A549 (cell line): ENCODE measurements around the gene KLHDC8A. TPM values are rescaled to one million over a fixed set of nuclear protein-coding genes. Genes with fewer than 3 reads are reported as not detected.

Experiments
- BHLHE40 ChIP-seq: IDR thresholded peaks from 2 replicates; pipeline ENCODE4 v1.6.1; 2012; ENCODE audit warnings: low read depth, low read length, inconsistent platforms
- CBX8 ChIP-seq: fragments of 200-600 bp; sonication (generic); IDR thresholded peaks from 2 replicates; pipeline ENCODE4 v1.6.1; 2016
- EHMT2 ChIP-seq: fragments of 200-600 bp; sonication (generic); IDR thresholded peaks from 2 replicates; pipeline ENCODE4 v1.6.1; 2016; ENCODE audit warnings: antibody characterized with exemption, low read depth, mild to moderate bottlenecking, moderate library complexity
- ESRRA ChIP-seq: fragments of 150-350 bp; IDR thresholded peaks from 2 replicates; pipeline ENCODE4 v1.6.1; 2014; ENCODE audit warnings: mild to moderate bottlenecking, low read length, borderline replicate concordance
- FOSB ChIP-seq: fragments of 250-450 bp; sonication (Bioruptor Pico); IDR thresholded peaks from 2 replicates; pipeline ENCODE4 v1.5.0; 2020; ENCODE audit warnings: mild to moderate bottlenecking, moderate library complexity
- FOSL2 ChIP-seq, 2 experiments: fragments of 450-650 bp in 1 of 2; fragments of >200 bp in 1 of 2; sonication (Bioruptor Twin) in 1 of 2; formaldehyde crosslinking; IDR thresholded peaks; 2 replicates each; pipeline versions ENCODE4 v1.5.0 to v1.6.1; 2016 to 2020; ENCODE audit warnings: mild to moderate bottlenecking in 1 of 2, moderate library complexity in 1 of 2
- HDAC2 ChIP-seq: fragments of 200-600 bp; sonication (generic); IDR thresholded peaks from 2 replicates; pipeline ENCODE4 v1.6.1; 2016
- HOXA7 ChIP-seq: fragments of 250-450 bp; sonication (Bioruptor Pico); IDR thresholded peaks from 2 replicates; pipeline ENCODE4 v1.5.0; 2020; ENCODE audit warnings: mild to moderate bottlenecking, moderate library complexity
- JUN ChIP-seq, 2 experiments: fragments of >200 bp; sonication (Bioruptor Twin); formaldehyde crosslinking; IDR thresholded peaks; 2 replicates in 1 of 2; 3 replicates in 1 of 2; pipeline ENCODE4 v1.6.1; 2016 to 2017
- MAFK ChIP-seq: fragments of 450-650 bp; IDR thresholded peaks from 2 replicates; pipeline ENCODE4 v1.6.1; 2014; ENCODE audit not compliant: partially characterized antibody
- MAZ ChIP-seq: fragments of 150-350 bp; IDR thresholded peaks from 2 replicates; pipeline ENCODE4 v1.6.1; 2014; ENCODE audit warnings: antibody characterized with exemption, low read depth, low read length, borderline replicate concordance
- NFE2L2 ChIP-seq: fragments of 150-350 bp; conservative IDR thresholded peaks from 2 replicates; pipeline ENCODE4 v1.6.1; 2014; ENCODE audit warnings: low read length
- NR3C1 ChIP-seq: fragments of >200 bp; sonication (Bioruptor Twin); formaldehyde crosslinking; IDR thresholded peaks from 3 replicates; pipeline ENCODE4 v1.6.1; 2017
- PBX3 ChIP-seq: IDR thresholded peaks from 2 replicates; pipeline ENCODE4 v1.6.1; 2012
- PHF8 ChIP-seq: fragments of 200-600 bp; sonication (generic); IDR thresholded peaks from 2 replicates; pipeline ENCODE4 v1.6.1; 2016; ENCODE audit warnings: low read depth, mild to moderate bottlenecking, antibody characterized with exemption, moderate library complexity, borderline replicate concordance
- POLR2A ChIP-seq: IDR thresholded peaks from 2 replicates; pipeline ENCODE4 v1.6.1; 2012; ENCODE audit warnings: mild to moderate bottlenecking, low read length
- POLR2AphosphoS2 ChIP-seq: conservative IDR thresholded peaks from 2 replicates; pipeline ENCODE4 v1.6.1; 2012; ENCODE audit warnings: low read length, improper control_type of control experiment, inconsistent platforms
- RAD21 ChIP-seq, 2 experiments: fragments of >200 bp in 1 of 2; sonication (Bioruptor Twin) in 1 of 2; formaldehyde crosslinking in 1 of 2; IDR thresholded peaks in 1 of 2; conservative IDR thresholded peaks in 1 of 2; 2 replicates in 1 of 2; 3 replicates in 1 of 2; pipeline ENCODE4 v1.6.1; 2012 to 2018; ENCODE audit warnings: inconsistent platforms in 1 of 2
- RFX5 ChIP-seq: fragments of 450-650 bp; IDR thresholded peaks from 2 replicates; pipeline ENCODE4 v1.7.1; 2014; ENCODE audit warnings: antibody characterized with exemption, mild to moderate bottlenecking, moderate library complexity
- TP53 ChIP-seq: fragments of 250-450 bp; sonication (Bioruptor Pico); IDR thresholded peaks from 2 replicates; pipeline ENCODE4 v1.5.0; 2021; ENCODE audit warnings: mild to moderate bottlenecking, moderate library complexity
- ZC3H11A ChIP-seq: fragments of 450-650 bp; IDR thresholded peaks from 2 replicates; pipeline ENCODE4 v1.6.1; 2014; ENCODE audit warnings: antibody characterized with exemption, mild to moderate bottlenecking
- ZFP36 ChIP-seq: fragments of 450-650 bp; IDR thresholded peaks from 2 replicates; pipeline ENCODE4 v1.6.1; 2014; ENCODE audit warnings: borderline replicate concordance; ENCODE audit not compliant: partially characterized antibody
- ZNF302 ChIP-seq: fragments of 250-450 bp; sonication (Bioruptor Pico); IDR thresholded peaks from 2 replicates; pipeline ENCODE4 v1.9.0; 2021; ENCODE audit warnings: inconsistent platforms, mild to moderate bottlenecking, moderate library complexity
- ZSCAN20 ChIP-seq: fragments of 250-450 bp; sonication (Bioruptor Pico); IDR thresholded peaks from 2 replicates; pipeline ENCODE4 v1.8.0; 2022; ENCODE audit warnings: mild to moderate bottlenecking, moderate library complexity
- polyA plus RNA-seq, 4 experiments: library from polyadenylated mRNA; depleted of rRNA in 3 of 4; stranded (reverse); fragments of >200 nt; fragmentation: RNase III in 1 of 4; extraction: RNeasy Plus Mini Kit Qiagen cat#74134 plus additional on column Dnase treatment in 1 of 4; gene quantifications; 2 replicates in 3 of 4; 3 replicates in 1 of 4; pipeline ENCODE4 v1.2.3, GENCODE V29; 2011 to 2017
- TF ChIP-seq, protein P1 (sequence below): fragments of 250-450 bp; sonication (Bioruptor Pico); IDR thresholded peaks from 2 replicates; pipeline ENCODE4 v1.5.0; 2021; ENCODE audit warnings: mild to moderate bottlenecking, moderate library complexity, borderline replicate concordance
- TF ChIP-seq, protein P2 (sequence below): fragments of 150-350 bp; IDR thresholded peaks from 2 replicates; pipeline ENCODE4 v1.6.1; 2014; ENCODE audit warnings: low read depth, mild to moderate bottlenecking, low read length
- TF ChIP-seq, protein P3 (sequence below): fragments of >200 bp; sonication (Bioruptor Twin); formaldehyde crosslinking; IDR thresholded peaks from 3 replicates; pipeline ENCODE4 v1.6.1; 2016

Gene KLHDC8A
- polyA plus RNA-seq, 2 of the 4 experiments (the other 2 are of a cell fraction), result 0.34 to 0.40 TPM

DNA sequence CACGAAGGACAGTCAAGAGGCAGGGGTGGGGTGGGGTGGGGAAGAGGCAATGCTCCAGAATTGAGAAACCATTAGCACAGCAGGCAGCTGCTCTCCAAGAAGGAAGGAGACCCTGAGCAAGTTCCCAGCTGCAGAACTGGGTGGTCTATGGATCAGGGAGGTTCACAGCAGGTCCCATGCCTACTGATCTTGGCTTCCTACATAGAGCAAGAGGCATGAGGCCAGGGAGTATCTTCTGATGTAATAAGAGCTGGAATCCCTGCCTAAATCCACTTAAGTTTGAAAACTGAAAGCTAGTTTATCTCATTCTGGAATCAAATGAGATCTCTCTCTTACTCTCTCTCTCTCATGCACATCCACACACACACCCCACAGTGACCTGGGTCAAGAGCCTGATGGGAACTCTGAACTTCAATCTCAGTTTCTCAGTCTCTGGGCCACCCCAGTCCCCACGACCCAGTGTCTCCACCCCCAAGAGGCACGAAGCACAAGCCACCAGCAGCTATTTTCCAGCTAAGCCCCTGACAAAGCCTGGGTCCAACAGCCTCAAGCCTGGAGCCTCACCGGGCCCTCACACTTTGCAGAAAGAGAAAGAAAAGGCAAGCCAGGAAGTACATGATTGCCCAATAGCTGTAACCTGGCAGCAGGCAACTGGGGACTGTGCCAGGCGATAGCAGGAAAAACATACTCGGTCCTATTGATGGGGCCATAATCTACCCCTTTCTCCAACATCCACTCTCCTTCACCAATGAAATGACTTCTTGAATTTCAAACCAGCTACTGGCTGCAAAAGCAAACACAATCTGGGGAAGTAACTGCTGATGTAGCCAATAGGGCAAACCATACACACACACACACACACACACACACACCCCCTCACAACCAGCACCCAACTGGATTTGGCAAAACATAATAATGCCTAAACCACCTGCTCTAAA lies 37.4 kb downstream of the KLHDC8A start (continued):
- TF ChIP-seq, protein P1, sequence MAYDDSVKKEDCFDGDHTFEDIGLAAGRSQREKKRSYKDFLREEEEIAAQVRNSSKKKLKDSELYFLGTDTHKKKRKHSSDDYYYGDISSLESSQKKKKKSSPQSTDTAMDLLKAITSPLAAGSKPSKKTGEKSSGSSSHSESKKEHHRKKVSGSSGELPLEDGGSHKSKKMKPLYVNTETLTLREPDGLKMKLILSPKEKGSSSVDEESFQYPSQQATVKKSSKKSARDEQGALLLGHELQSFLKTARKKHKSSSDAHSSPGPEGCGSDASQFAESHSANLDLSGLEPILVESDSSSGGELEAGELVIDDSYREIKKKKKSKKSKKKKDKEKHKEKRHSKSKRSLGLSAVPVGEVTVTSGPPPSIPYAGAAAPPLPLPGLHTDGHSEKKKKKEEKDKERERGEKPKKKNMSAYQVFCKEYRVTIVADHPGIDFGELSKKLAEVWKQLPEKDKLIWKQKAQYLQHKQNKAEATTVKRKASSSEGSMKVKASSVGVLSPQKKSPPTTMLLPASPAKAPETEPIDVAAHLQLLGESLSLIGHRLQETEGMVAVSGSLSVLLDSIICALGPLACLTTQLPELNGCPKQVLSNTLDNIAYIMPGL (CRISPR knock-in tag), result no peak
- TF ChIP-seq EHMT2 (no peak), POLR2AphosphoS2 (no peak), HOXA7 (0 out of 2 replicates have a peak, but pooled peaks have one; percentile 33), PBX3 (peak; percentile 29; the same call in 1 of the 2 replicates), MAZ (no peak), BHLHE40 (no peak), ESRRA (0 out of 2 replicates have a peak, but pooled peaks have one; percentile 12), TP53 (no peak), NFE2L2 (no peak), ZC3H11A (no peak), JUN (IDR thresholded peaks at IDR 0.05) (no peak; a peak in 1 of 5 replicates), PHF8 (no peak), ZFP36 (no peak), ZNF302 (CRISPR knock-in tag) (no peak), FOSB (CRISPR knock-in tag) (no peak), POLR2A (no peak), RAD21 (conservative IDR thresholded peaks at IDR 0.05 in 1 of 2, IDR thresholded peaks at IDR 0.05 in 1 of 2) (no peak), CBX8 (no peak), ZSCAN20 (CRISPR knock-in tag) (no peak), FOSL2 (IDR thresholded peaks at IDR 0.05) (no peak), FOSL2 (CRISPR knock-in tag; IDR thresholded peaks at IDR 0.05) (no peak), HDAC2 (no peak), NR3C1 (no peak), RFX5 (no peak), MAFK (peak; percentile 42)
- TF ChIP-seq, protein P2, sequence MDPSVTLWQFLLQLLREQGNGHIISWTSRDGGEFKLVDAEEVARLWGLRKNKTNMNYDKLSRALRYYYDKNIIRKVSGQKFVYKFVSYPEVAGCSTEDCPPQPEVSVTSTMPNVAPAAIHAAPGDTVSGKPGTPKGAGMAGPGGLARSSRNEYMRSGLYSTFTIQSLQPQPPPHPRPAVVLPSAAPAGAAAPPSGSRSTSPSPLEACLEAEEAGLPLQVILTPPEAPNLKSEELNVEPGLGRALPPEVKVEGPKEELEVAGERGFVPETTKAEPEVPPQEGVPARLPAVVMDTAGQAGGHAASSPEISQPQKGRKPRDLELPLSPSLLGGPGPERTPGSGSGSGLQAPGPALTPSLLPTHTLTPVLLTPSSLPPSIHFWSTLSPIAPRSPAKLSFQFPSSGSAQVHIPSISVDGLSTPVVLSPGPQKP, result no peak
- TF ChIP-seq, protein P3, sequence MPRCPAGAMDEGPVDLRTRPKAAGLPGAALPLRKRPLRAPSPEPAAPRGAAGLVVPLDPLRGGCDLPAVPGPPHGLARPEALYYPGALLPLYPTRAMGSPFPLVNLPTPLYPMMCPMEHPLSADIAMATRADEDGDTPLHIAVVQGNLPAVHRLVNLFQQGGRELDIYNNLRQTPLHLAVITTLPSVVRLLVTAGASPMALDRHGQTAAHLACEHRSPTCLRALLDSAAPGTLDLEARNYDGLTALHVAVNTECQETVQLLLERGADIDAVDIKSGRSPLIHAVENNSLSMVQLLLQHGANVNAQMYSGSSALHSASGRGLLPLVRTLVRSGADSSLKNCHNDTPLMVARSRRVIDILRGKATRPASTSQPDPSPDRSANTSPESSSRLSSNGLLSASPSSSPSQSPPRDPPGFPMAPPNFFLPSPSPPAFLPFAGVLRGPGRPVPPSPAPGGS, result no peak
